HG03175 (cell line): ENCODE measurements around the gene CAMKK1.

Experiments
- ATAC-seq: cut with Tn5 transposase; IDR thresholded peaks from one replicate; pipeline ENCODE4 v1.9.1; 2021; ENCODE audit warnings: mild to moderate bottlenecking, moderate library complexity; ENCODE audit not compliant: unreplicated experiment

CAMKK1 gene

GRCh38 chr17:3897731-3898130 is 4.9 kb upstream of the CAMKK1 start:
- ATAC-seq = no peak

GRCh38 chr17:3896968-3897235 is 4.0 kb upstream of the CAMKK1 start:
- no peak for ATAC-seq

GRCh38 chr17:3896108-3896967 is 3.5 kb upstream of the CAMKK1 start:
- ATAC-seq = no peak

DNA sequence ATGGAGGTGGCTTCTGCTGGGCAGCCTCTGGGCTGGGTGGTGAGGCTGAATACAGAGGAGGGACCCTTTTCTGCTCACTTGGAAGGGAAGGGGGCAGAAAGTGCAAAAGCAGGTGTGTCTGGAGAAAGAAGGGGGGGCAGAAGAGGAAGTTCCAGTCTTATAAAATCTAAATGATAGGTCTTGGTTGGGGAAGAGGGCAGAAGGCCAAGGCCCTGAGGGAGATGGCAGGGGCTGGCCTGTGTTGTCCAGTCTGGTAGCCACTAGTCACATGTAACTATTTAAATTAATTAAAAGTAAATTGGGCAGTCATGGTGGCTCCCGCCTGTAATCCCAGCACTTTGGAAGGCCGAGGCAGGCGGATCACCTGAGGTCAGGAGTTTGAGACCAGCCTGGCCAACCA is 2.5 kb upstream of the CAMKK1 start:
- no peak for ATAC-seq

DNA sequence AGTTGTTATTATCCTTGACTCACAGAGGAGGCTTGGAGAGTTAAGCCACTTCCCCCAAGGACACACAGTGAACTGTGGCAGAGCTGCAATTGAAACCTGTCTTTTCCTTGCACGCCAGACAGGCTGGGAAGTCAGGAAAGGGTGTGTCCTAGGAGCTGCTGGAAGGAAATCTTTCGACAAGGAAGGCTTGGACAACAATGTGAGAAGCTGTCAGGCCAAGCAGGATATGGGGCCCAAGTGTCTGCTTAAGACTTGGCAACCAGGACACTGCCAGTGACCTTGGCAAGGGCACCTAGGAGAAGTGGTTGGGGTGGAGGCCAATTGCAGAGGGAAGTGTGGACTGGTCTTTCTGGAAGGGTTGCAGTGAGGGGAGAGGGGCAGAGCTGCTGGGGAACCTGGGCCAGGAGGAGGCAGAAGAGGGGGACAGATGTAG is 2.1 kb upstream of the CAMKK1 start:
- ATAC-seq = no peak

GRCh38 chr17:3894188-3894587 is 1.3 kb upstream of the CAMKK1 start:
- no peak for ATAC-seq

GRCh38 chr17:3893720-3894116 is 865 bp upstream of the CAMKK1 start:
- ATAC-seq = no peak

GRCh38 chr17:3892095-3892998 is 506 bp downstream of the CAMKK1 start:
- peak; percentile 13 for ATAC-seq

DNA sequence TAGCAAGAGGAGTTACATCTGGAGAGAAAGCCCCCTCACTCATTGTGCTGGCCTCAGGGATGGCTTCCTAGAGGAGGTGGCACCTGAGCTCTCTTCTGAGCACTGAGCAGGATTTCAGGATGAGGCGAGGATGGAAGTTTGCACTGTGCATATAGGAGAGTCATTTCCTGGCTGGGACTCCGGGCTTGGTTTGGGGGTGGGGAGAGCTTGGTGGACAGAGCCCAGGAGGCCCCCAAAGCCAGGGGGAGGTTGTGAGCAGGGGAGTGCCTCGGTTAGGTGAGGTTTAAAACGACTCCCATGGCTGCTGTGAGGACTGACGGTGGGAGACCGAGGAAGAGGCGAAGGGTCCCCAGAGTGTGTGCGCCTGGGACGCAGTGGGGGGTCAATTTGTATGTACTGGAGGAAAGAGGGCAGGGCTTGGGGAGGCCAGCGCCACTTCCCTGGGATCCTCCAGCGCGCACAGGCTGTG is 1.2 kb downstream of the CAMKK1 start:
- ATAC-seq = no peak

GRCh38 chr17:3890878-3891219 is 2.0 kb downstream of the CAMKK1 start:
- ATAC-seq = no peak

- ATAC-seq = no peak
These were observed 2.6 kb downstream of the CAMKK1 start for GRCh38 chr17:3890082-3890877.

GRCh38 chr17:3889325-3890012 is 3.4 kb downstream of the CAMKK1 start:
- no peak for ATAC-seq

DNA sequence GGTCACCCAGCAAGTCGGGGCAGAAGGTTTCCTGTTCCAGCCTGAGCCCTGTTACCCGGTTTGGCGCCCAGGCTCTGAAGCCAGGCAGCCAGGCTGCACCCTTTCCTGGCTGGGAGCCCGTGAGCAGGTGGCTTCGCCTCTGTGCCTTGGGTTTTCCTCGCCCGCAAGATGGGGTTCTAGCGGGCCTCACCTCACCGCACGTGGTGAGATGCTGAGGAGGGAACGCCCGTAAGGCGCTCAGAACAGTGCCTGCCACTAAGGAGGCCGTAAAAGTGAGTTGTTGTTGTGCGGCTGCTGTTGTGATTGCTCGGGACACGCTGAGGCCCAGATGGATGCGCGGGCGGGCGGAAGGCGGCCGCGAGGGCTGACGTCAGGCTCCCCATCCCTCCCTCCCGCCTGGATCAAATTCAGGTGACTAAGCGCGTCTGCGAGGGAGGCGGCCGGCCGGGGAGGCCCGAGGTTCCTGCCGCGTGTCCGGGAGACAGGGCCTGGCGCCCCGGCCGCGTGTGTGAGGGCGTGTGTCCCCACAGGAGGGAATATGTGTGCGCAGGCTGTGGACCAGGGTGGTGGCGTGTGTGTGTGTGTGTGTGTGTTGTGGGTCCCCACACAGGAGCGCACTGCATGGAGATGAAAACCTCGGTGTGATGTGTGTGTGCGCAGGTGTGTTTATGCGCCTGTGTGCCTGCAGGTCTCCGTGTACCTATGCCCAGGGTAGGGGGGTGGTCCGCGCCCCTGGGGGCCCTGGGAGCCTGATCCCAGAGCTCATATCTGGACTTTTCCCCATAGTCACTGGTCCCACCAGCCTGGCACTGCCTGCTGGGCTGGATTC is 4.3 kb downstream of the CAMKK1 start:
- ATAC-seq = no peak

GRCh38 chr17:3887804-3888203 is 5.0 kb downstream of the CAMKK1 start:
- no peak for ATAC-seq

DNA sequence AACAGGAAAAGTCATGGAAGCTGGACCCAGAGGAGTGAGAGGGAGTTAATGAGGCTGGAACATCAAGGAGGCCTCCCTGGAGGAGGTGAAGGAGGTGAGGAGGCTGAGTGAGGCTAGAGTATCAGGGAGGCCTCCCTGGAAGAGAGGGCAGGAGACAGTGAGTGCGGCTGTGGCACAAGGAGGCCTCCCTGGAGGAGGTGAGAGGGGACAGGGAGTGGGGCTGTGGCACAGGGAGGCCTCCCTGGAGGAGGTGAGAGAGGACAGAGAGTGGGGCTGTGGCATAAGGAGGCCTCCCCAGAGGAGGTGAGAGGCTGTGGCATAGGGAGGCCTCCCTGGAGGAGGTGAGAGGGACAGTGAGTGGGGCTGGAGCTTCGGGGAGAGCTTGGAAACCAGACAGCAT is 5.5 kb downstream of the CAMKK1 start:
- no peak for ATAC-seq

- no peak for ATAC-seq
These were observed 6.1 kb downstream of the CAMKK1 start for GRCh38 chr17:3886776-3887175.

- ATAC-seq = no peak
These were observed 6.9 kb downstream of the CAMKK1 start for GRCh38 chr17:3885970-3886369.

DNA sequence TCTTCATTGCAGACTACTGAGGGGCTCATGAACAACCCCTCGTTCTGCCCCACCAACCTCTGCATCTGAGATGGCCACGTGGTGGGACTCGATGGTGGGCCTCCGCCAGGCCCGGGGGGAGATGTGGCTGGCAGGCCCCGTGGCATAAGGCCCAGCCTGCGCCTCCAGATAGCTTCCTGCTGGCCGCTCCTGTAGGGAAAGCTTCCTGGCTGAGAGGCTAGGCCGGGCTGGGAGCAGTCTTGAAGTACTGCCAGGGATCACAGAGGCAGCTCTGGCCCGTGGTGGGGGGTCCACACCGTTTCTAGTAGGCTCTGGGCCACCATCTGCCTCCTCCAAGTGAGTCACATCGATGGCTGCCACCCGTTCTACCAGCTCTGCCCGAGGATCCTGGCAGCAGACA is 7.6 kb downstream of the CAMKK1 start:
- no peak for ATAC-seq

GRCh38 chr17:3884188-3884587 is 8.7 kb downstream of the CAMKK1 start:
- ATAC-seq = no peak

GRCh38 chr17:3882276-3882675 is 10.6 kb downstream of the CAMKK1 start:
- ATAC-seq = no peak
